Astrocyte (in vitro differentiated cells and primary cell): ENCODE measurements around the gene PRTN3. TPM values are rescaled to one million over a fixed set of nuclear protein-coding genes. Genes with fewer than 3 reads are reported as not detected.

Experiments
- DNase-seq: peaks from one replicate; pipeline ENCODE4 v3.0.0-alpha.2; 2010; ENCODE audit warnings: low read depth
- FAIRE-seq: peaks from 2 replicates; lab custom pipeline; 2011; peaks lifted over from hg19 to GRCh38; lab: Jason Lieb, UNC
- H2AFZ ChIP-seq: 2 replicates; pipeline ENCODE4 v1.6.0; 2012; ENCODE audit warnings: low read depth, low read length, inconsistent platforms
- H3K27ac ChIP-seq: 2 replicates; pipeline ENCODE4 v1.5.1; 2011; ENCODE audit warnings: low read depth, low read length, inconsistent platforms
- H3K27me3 ChIP-seq: 2 replicates; pipeline ENCODE4 v1.6.0; 2011; ENCODE audit warnings: low read length, inconsistent platforms; ENCODE audit not compliant: insufficient read depth
- H3K36me3 ChIP-seq: 2 replicates; pipeline ENCODE4 v1.5.1; 2011; ENCODE audit warnings: low read length, inconsistent platforms; ENCODE audit not compliant: insufficient read depth
- H3K4me1 ChIP-seq: 2 replicates; pipeline ENCODE4 v1.5.1; 2011; ENCODE audit warnings: low read length, inconsistent platforms; ENCODE audit not compliant: insufficient read depth
- H3K4me2 ChIP-seq: 2 replicates; pipeline ENCODE4 v1.6.0; 2012; ENCODE audit warnings: low read length, inconsistent platforms
- H3K4me3 ChIP-seq: 2 replicates; pipeline ENCODE4 v1.5.1; 2011; ENCODE audit warnings: low read depth, mild to moderate bottlenecking, low read length, inconsistent platforms; ENCODE audit not compliant: insufficient read depth
- H3K79me2 ChIP-seq: 2 replicates; pipeline ENCODE4 v1.6.0; 2012; ENCODE audit warnings: mild to moderate bottlenecking, low read length, inconsistent platforms; ENCODE audit not compliant: insufficient read depth
- H3K9ac ChIP-seq: 2 replicates; pipeline ENCODE4 v1.6.0; 2012; ENCODE audit warnings: mild to moderate bottlenecking, low read length, inconsistent platforms
- H3K9me3 ChIP-seq: 2 replicates; pipeline ENCODE4 v1.5.1; 2012; ENCODE audit warnings: low read depth, mild to moderate bottlenecking, low read length, inconsistent platforms; ENCODE audit not compliant: insufficient read depth
- H4K20me1 ChIP-seq: 2 replicates; pipeline ENCODE4 v1.6.0; 2012; ENCODE audit warnings: low read length, inconsistent platforms; ENCODE audit not compliant: insufficient read depth
- H3K27ac Mint-ChIP-seq: one replicate; pipeline ENCODE4 v1.8.0; 2021; ENCODE audit warnings: mild to moderate bottlenecking, mixed read lengths; ENCODE audit not compliant: unreplicated experiment
- H3K27me3 Mint-ChIP-seq: one replicate; pipeline ENCODE4 v1.8.0; 2021; ENCODE audit warnings: low read depth, mixed read lengths; ENCODE audit not compliant: unreplicated experiment
- H3K36me3 Mint-ChIP-seq: one replicate; pipeline ENCODE4 v1.8.0; 2021; ENCODE audit warnings: low read depth, mixed read lengths; ENCODE audit not compliant: unreplicated experiment
- H3K4me1 Mint-ChIP-seq: one replicate; pipeline ENCODE4 v1.8.0; 2021; ENCODE audit warnings: low read depth, mixed read lengths; ENCODE audit not compliant: unreplicated experiment
- H3K4me3 Mint-ChIP-seq: one replicate; pipeline ENCODE4 v1.8.0; 2021; ENCODE audit warnings: mild to moderate bottlenecking, moderate library complexity, mixed read lengths; ENCODE audit not compliant: unreplicated experiment
- H3K9me3 Mint-ChIP-seq: one replicate; pipeline ENCODE4 v1.8.0; 2021; ENCODE audit warnings: mild to moderate bottlenecking, mixed read lengths; ENCODE audit not compliant: unreplicated experiment
- CTCF ChIP-seq: IDR thresholded peaks from 2 replicates; pipeline ENCODE4 v1.5.1; 2011; ENCODE audit warnings: low read depth, mild to moderate bottlenecking, inconsistent platforms, low read length, moderate library complexity; ENCODE audit not compliant: insufficient read depth
- EZH2 ChIP-seq: IDR thresholded peaks from 2 replicates; pipeline ENCODE4 v1.6.1; 2012; ENCODE audit warnings: mild to moderate bottlenecking, low read length, inconsistent platforms; ENCODE audit not compliant: insufficient read depth
- total RNA-seq: library from RNA; stranded (reverse); gene quantifications from 2 replicates; pipeline ENCODE4 v1.2.1, GENCODE V29; 2021

The PRTN3 gene
- total RNA-seq, 1 donor from 2014 or later, result not detected

GRCh38 chr19:870314-870713, 29.5 kb downstream of the PRTN3 start:
- Histone ChIP-seq H2AFZ (no peak overlapping the region), H3K4me2 (no peak overlapping the region), H3K79me2 (no peaks in the 10 kb centered on the region), H3K27me3 (no peaks in the 10 kb centered on the region), H3K9ac (no peak overlapping the region), H3K36me3 (peaks cover 4% of the 10 kb centered on the region), H3K9me3 (no peaks in the 10 kb centered on the region), H3K4me3 (no peak overlapping the region), H4K20me1 (peaks cover 24% of the 10 kb centered on the region), H3K4me1 (peaks cover 19% of the 10 kb centered on the region), H3K27ac (no peak overlapping the region)
- H3K4me3 Mint-ChIP-seq, result no peak overlapping the region
- FAIRE-seq (no peak), DNase-seq (no peak)
- peaks cover 2% of the 10 kb centered on the region for H3K4me1 Mint-ChIP-seq
- peaks cover 9% of the 10 kb centered on the region for H3K36me3 Mint-ChIP-seq
- H3K27ac Mint-ChIP-seq, result peak overlapping the region; percentile 72
- TF ChIP-seq EZH2 (no peak), CTCF (no peak)
- no peaks in the 10 kb centered on the region for H3K27me3 Mint-ChIP-seq
- no peaks in the 10 kb centered on the region for H3K9me3 Mint-ChIP-seq

GRCh38 chr19:870963-871401, 30.2 kb downstream of the PRTN3 start:
- Histone ChIP-seq H2AFZ (no peak overlapping the region), H3K4me2 (no peak overlapping the region), H3K4me1 (peaks cover 19% of the 10 kb centered on the region), H3K4me3 (no peak overlapping the region), H3K9me3 (no peaks in the 10 kb centered on the region), H3K9ac (no peak overlapping the region), H4K20me1 (peaks cover 24% of the 10 kb centered on the region), H3K27ac (no peak overlapping the region), H3K27me3 (no peaks in the 10 kb centered on the region), H3K79me2 (no peaks in the 10 kb centered on the region), H3K36me3 (peaks cover 4% of the 10 kb centered on the region)
- Mint-ChIP-seq H3K4me1 (peaks cover 2% of the 10 kb centered on the region), H3K27me3 (no peaks in the 10 kb centered on the region), H3K4me3 (no peak overlapping the region), H3K36me3 (peaks cover 6% of the 10 kb centered on the region), H3K27ac (no peak overlapping the region), H3K9me3 (no peaks in the 10 kb centered on the region)
- FAIRE-seq, result no peak
- TF ChIP-seq CTCF (no peak), EZH2 (no peak)
- DNase-seq, result peak; percentile 35

- Histone ChIP-seq H3K27me3 (no peaks in the 10 kb centered on the region), H3K4me1 (peaks cover 19% of the 10 kb centered on the region), H3K4me2 (no peak overlapping the region), H2AFZ (no peak overlapping the region), H3K36me3 (peaks cover 4% of the 10 kb centered on the region), H3K4me3 (no peak overlapping the region), H3K9me3 (no peaks in the 10 kb centered on the region), H3K79me2 (no peaks in the 10 kb centered on the region), H3K9ac (no peak overlapping the region), H3K27ac (no peak overlapping the region), H4K20me1 (peaks cover 24% of the 10 kb centered on the region)
- no peak overlapping the region for H3K4me3 Mint-ChIP-seq
- peaks cover 11% of the 10 kb centered on the region for H3K36me3 Mint-ChIP-seq
- no peaks in the 10 kb centered on the region for H3K9me3 Mint-ChIP-seq
- DNase-seq (peak; percentile 34), FAIRE-seq (no peak)
- no peaks in the 10 kb centered on the region for H3K27me3 Mint-ChIP-seq
- no peak for TF ChIP-seq EZH2
- TF ChIP-seq CTCF, result no peak
- H3K27ac Mint-ChIP-seq, result no peak overlapping the region
- H3K4me1 Mint-ChIP-seq, result peaks cover 2% of the 10 kb centered on the region
Observed at GRCh38 chr19:871446-872265, 30.9 kb downstream of the PRTN3 start.
